Neural progenitor cell (in vitro differentiated cells): ENCODE data around the gene MAP3K2.

Experiments
- CTCF ChIP-seq: fragments of 200-600 bp; sonication (generic); IDR thresholded peaks from 2 replicates; pipeline ENCODE4 v1.5.1; 2017; ENCODE audit warnings: antibody characterized with exemption, mild to moderate bottlenecking
- EZH2 ChIP-seq: fragments of 200-600 bp; sonication (generic); IDR thresholded peaks from 2 replicates; pipeline ENCODE4 v1.6.1; 2017; ENCODE audit warnings: antibody characterized with exemption, mild to moderate bottlenecking, moderate library complexity
- EZH2phosphoT487 ChIP-seq: fragments of 200-600 bp; sonication (generic); IDR thresholded peaks from 2 replicates; pipeline ENCODE4 v1.6.1; 2017; ENCODE audit warnings: antibody characterized with exemption

GRCh38 chr2:127400533-127400896 lies 12.7 kb upstream of the MAP3K2 start:
- TF ChIP-seq CTCF (no peak), EZH2 (no peak), EZH2phosphoT487 (no peak)
